Measurements from ENCODE around the gene CFDP1.

CFDP1 gene

GRCh38 chr16:75362846-75363245 lies 70.5 kb downstream of the CFDP1 start:
- DNase-seq, result no peak

- DNase-seq, result no peak
Observed at GRCh38 chr16:75361936-75362335, 71.4 kb downstream of the CFDP1 start.

DNA sequence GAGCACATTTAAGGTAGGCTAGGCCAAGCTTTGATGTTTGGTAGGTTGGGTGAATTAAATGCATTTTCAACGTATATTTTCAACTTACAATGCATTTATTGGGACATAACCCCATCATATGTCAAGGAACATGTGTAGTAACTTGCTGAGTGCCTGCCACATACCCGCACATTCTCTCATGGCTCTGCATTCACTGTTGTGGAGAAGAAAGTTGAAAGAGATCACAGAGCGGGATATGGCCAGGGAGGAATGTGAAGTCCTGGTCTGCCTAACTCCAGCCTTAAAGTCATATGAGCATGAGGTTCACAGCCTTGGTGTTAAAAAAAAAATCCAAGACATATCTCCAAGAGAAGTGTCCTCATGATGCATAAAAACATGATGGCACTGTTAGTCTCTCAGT lies 79.1 kb downstream of the CFDP1 start:
- no peak for DNase-seq

- DNase-seq, result no peak
Observed at GRCh38 chr16:75351183-75351582, 82.1 kb downstream of the CFDP1 start.

DNA sequence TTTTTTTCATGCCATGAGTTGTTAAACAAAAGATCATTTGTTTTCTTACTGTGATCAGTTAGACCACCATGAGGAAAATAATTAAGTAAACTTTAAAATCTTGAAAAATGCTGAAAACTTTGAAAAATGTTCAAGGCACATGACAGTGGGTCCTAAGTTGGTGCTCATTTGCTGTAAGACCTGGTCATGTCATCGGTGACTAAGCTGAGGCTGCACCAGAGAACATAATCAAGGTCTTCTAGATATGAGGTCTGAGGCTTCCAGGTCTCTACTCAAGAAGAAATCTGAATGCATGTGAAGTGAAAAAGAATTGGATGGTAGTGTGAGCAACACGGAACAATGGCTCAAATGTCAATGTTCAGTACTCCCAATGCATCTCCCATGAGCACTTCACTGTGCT lies 87.6 kb downstream of the CFDP1 start:
- DNase-seq, result no peak

DNA sequence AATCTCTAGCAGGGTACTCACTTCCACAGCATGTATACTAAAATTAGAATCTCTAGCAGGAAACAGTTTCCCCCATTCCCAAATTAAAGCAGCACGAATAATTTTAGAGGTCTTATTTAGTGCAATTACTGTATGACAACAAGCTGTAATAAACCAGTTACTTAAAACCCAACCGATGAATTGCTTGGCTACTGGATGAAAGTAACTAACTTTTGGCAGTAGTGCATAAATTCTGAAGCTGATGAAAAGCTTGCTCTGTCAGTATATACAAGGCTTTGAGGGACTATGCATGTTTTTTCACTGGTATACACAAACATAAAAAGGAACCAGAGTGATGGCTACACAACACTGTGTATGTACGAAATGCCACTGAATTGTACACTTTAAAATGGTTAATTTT lies 89.4 kb downstream of the CFDP1 start:
- no peak for DNase-seq

GRCh38 chr16:75343286-75343685 lies 90.0 kb downstream of the CFDP1 start:
- DNase-seq, result no peak

DNA sequence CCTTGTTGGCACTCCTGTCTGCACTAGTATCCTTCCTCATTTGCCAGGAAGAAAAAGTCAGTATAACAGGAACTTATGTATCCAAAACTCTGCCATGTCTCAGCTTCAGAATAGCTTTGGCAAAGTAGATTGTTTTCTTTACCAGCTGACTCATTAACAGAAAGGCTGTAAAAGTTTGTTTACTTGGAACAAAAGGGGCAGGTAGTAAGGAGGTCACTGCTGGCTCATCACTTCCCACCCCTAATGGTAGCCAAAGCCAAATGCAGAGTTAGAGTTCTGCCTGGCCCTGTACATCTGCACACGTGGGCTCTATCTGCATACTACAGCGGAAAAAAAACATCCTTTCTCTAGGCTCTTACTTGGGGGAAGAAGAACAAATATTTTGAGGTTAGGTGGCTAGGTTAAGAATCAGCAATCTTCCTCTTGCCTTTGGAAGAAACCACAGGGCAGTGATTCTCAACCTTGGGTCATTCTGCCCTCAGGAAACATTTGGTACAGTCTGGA lies 90.9 kb downstream of the CFDP1 start:
- no peak for DNase-seq

GRCh38 chr16:75341564-75342307 lies 91.6 kb downstream of the CFDP1 start:
- no peak for DNase-seq

DNA sequence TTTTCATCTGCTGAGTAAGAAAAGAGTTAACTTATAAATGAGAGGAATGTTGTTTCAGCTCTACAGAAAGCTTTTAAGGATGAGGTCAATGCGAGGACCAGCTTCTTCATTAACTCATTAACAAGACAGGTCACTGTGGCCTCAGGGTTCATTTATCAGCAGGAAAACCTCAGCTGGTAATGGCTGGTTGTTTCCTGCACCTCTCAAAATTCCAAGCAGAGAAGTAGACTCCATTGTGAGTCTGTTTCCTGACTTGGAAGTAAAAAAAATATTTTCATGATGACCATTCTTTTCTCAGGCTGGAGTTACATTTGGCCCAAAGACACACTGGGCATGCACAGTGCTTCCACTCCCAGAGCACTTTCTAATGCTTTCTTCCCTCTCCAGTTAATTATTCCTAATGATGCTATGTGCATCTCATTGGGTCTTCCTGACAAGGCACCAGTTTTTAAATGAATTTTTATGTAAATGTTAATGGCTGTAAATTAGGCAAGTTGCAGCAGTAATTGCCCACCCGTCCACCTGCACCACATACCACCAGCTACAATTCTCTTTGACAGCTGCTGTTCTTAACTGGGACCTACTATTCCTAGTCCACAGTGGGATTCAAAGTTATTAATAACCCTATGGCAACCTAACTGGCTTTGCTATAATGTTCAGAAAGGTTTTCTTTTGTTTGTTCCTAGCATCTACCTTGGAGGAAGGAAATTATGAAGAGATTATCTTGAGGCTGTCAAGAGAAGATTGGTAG lies 92.4 kb downstream of the CFDP1 start:
- no peak for DNase-seq

DNA sequence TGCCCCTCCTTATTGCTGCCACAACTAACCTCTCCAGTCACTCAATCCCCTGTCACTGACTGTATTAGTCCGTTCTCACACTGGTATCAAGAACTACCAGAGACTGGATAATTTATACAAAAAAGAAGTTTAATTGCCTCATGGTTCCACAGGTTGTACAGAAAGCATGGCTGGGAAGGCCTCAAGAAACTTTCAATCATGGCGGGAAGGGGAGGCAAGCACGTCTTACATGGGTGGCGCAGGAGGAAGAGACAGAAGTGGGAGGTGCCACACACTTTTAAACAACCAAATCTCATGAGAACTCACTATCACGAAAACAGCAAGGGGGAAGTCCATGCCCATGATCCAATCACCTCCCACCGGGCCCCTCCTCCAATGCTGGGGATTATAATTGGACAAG lies 95.9 kb downstream of the CFDP1 start:
- no peak for DNase-seq

DNA sequence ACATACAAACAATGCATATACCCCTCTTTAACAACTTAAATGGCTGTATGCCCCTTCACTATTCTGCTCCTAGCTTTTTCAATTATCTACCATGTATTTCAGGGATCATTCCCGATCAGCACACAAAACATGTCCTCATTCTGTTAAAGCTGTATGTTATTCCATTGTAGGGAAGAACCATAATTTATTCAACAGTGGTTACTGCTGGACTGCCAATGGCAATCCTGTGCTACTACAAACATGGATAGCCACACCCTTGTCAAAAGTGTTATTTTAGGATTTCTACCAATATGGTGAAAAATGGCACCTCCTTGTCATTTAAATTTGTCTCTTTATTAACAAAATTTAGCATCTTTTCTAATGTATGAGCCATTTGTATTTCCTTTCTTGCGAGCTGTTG lies 96.8 kb downstream of the CFDP1 start:
- DNase-seq, result no peak

GRCh38 chr16:75333721-75334163 lies 99.6 kb downstream of the CFDP1 start:
- peak; percentile 57 for DNase-seq

- DNase-seq, result no peak
Observed at GRCh38 chr16:75329943-75330342, 103.4 kb downstream of the CFDP1 start.

GRCh38 chr16:75326333-75326732 lies 107.0 kb downstream of the CFDP1 start:
- no peak for DNase-seq

DNA sequence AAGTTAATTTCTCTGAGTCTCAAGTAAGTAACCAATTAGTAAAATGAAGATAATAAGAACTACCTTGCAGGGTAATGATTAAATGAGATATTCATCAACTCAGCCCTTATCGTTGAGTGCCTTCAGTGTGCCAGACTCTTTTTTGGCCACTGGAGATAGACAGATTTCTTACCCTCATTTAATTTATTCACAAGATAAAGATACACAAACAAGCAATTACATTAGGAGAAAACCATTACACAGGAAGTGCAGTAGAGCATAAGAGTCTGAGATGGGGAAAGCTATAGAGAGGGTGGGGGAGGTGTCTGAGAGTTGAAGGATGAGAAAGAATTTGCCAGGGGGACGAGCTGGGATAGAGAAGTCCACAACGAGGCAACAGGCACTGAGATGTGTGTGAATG lies 109.4 kb downstream of the CFDP1 start:
- DNase-seq, result no peak

GRCh38 chr16:75323198-75323597 lies 110.1 kb downstream of the CFDP1 start:
- DNase-seq, result no peak

- DNase-seq, result no peak
Observed at GRCh38 chr16:75322740-75323139, 110.6 kb downstream of the CFDP1 start.

DNA sequence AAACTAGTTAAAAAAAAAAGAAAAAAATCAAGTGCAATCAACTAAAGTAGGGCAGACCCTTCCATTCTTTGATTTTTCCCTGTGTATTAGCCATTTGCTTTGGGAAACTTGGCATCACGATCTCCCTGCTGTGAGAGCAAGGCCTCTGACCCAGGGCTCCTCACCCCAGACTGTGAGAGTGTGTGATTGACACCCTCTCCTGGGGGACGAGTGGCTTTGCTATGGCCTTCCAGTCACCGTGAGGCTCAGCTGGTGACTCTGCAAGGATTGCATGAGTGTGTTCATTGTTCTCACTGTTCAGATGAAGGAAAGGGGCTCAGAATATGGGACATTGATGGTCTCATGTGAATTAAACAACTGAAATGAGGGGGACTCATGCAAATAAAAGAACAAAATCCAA lies 112.9 kb downstream of the CFDP1 start:
- no peak for DNase-seq

DNA sequence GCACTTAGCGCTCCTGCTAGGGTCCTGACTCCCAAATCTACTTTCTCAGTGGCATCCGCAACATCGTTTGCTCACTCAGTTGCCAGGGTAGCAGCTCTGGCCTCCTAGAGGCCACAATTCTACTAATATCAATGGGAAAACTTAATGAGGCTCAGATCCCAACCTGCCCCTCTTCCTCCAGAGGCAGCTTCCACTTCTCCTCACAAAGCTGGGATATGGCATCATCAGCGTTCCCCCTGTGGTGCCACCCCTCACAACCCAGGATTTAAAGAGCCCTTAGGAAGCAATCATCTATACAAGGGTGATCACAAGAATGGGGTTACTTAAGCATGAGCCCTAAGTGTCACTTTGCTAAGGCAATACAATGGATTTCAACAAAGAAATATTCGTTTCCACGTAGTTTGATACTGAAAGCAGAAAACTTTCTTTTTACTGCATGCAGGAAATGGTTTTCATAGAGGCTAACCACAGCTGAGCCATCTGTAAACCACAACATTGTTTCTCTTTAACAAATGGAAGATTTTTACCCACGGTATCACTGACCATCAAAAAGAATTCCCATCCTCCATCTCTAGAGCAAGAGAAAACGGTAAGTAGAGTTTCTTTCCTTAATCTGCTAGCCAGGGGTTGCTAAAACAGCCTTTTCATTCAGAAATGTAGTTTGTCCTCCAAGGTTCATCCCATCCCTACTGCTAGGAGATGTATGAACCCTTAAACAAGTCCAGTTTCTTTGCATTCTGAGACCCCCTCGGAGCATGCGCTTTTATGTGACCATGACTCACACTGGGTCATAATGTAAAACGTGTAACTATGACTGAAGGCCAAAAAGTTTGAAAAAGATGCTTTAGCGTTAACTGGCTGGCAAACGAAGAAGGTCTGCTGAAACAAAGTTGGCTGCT lies 113.5 kb downstream of the CFDP1 start:
- DNase-seq, result no peak

DNA sequence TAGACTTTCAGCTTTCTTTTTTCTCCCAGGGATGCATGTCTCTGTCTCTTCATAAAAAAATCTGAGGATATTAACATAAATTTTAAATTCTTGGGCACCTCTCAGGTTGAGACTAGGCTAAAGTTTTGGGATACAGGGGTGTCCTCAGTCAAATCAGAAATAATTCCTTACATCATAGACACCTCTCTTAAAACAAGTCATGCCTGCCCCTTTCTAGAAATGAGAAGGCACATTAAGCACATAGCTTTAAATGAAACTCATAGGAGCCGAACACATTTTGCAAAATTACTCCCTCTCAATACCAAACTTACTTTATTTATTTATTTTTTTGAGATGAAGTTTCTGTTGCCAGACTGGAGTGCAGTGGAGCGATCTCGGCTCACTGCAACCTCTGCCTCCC lies 114.6 kb downstream of the CFDP1 start:
- DNase-seq, result no peak

DNA sequence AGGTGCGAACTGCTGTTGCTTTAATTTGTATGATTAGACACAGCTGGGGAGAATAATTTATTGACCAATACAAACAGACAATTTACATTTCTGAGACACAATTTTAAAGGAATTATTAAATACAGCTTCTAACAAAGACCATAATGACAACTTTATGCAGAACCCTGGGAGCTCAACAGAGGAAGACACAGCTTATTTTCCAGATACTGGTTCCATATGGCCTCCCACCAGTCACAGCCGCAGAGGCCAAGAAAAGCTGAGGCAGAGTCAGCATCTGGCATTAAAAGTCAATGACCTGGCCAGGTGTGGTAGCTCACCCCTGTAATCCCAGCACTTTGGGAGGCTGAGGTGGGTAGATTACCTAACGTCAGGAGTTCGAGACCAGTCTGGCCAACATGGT lies 115.8 kb downstream of the CFDP1 start:
- DNase-seq, result no peak

DNA sequence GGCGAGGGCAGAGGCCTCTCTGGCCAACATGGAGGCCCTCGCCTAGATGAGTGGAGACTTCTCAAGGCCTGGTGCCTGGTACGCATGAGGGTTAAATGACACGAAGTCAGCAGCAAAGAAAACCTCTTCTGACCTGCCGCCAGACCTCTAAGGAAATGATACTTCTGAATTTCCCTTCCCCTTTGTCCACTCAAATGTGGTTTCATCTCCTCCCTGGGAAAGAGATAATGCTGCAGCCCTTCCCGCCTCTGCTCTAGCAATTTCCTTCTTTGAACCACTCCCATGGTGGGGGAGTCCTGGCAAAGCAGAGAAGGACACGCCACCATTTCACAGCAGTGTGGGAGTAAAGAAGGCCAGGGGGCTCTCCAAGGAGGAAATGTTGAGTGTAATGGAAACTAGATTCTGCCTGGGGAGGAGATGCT lies 116.2 kb downstream of the CFDP1 start:
- no peak for DNase-seq
